Measurements from ENCODE around the gene CABP7. TPM values are rescaled to one million over a fixed set of nuclear protein-coding genes. Genes with fewer than 3 reads are reported as not detected.

The CABP7 gene
- total RNA-seq, 1 experiment from 2014 or later: not detected

DNA sequence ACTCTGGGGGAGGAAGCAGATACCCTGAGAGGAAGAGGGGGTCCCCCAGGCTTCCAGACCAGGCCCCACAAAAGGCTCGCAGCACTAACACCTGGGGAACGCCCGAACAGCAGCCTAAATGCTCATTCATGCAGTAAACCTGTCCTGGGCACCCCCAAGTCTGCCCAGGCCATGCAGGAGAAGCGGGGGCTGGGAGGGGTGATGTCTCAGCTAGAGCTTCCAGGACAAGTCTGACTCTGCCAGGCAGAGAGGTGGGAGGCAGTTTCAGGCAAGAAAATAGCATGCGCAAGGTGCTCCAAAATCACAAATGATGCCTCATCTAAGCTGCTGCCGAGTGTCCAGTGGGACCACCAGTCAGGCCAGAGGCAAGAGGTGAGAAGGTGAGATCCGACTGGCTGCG is 14.6 kb downstream of the CABP7 start:
- no peak overlapping the region for H3K4me3 ChIP-seq (ENCODE audit: low read depth, low read length, poor library complexity, severe bottlenecking)
- intact Hi-C loops (cut with micrococcal nuclease; ENCODE audit: unreplicated experiment): no loop called here
- no peak overlapping the region for H3K27ac ChIP-seq (ENCODE audit: low read depth, low read length, poor library complexity, severe bottlenecking)
- no peaks in the 10 kb centered on the region for H3K27me3 ChIP-seq (replicated peaks; ENCODE audit: insufficient read depth, low read depth, low read length, poor library complexity)
- H3K4me1 ChIP-seq (ENCODE audit: insufficient read depth, low read length, poor library complexity, severe bottlenecking): peaks cover 15% of the 10 kb centered on the region
- POLR2A ChIA-PET (ENCODE audit: low non-redundant PET): no interaction called here
- no peaks in the 10 kb centered on the region for H3K9me3 ChIP-seq (ENCODE audit: low read depth, low read length, poor library complexity, severe bottlenecking)
- DNase-seq (ENCODE audit: low spot score): no peak
- H3K36me3 ChIP-seq (ENCODE audit: insufficient read depth, low read length, poor library complexity, severe bottlenecking): no peaks in the 10 kb centered on the region
- TF ChIP-seq, protein P1, sequence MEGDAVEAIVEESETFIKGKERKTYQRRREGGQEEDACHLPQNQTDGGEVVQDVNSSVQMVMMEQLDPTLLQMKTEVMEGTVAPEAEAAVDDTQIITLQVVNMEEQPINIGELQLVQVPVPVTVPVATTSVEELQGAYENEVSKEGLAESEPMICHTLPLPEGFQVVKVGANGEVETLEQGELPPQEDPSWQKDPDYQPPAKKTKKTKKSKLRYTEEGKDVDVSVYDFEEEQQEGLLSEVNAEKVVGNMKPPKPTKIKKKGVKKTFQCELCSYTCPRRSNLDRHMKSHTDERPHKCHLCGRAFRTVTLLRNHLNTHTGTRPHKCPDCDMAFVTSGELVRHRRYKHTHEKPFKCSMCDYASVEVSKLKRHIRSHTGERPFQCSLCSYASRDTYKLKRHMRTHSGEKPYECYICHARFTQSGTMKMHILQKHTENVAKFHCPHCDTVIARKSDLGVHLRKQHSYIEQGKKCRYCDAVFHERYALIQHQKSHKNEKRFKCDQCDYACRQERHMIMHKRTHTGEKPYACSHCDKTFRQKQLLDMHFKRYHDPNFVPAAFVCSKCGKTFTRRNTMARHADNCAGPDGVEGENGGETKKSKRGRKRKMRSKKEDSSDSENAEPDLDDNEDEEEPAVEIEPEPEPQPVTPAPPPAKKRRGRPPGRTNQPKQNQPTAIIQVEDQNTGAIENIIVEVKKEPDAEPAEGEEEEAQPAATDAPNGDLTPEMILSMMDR (conservative IDR thresholded peaks at IDR 0.05; ENCODE audit: low read depth, low read length): no peak
- TF ChIP-seq EZH2 (IDR thresholded peaks at IDR 0.05; ENCODE audit: borderline replicate concordance, low read depth, low read length, poor library complexity, severe bottlenecking): no peak
- no TSS peak for BruUV-seq (replicated peaks)
- CTCF ChIA-PET: no interaction called here

DNA sequence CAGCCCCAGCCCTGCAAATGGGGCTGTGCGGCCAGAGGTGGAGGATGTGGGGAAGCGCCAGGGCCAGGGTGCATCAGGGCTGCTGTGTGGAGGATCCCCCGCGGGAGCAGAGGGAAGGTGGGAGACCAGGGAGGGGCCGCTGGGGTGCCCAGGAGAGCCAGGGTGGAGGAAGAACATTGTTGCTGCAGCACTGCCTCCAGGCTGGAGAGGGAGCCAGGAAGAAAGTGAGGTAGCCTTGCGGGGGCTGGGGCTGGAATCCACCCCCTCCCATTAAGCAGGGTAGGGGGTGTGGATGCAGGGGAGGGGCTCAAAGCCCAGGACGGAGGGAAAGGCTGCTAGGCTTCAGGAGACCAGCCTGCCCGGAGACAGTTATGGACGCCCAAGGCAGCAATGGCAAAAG is 15.0 kb downstream of the CABP7 start:
- ChIA-PET POLR2A (ENCODE audit: low non-redundant PET) (no interaction called here), CTCF (no interaction called here)
- intact Hi-C loops (cut with micrococcal nuclease; ENCODE audit: unreplicated experiment): no loop called here
- BruUV-seq (replicated peaks): no TSS peak
- Histone ChIP-seq H3K27ac (ENCODE audit: low read depth, low read length, poor library complexity, severe bottlenecking) (no peak overlapping the region), H3K27me3 (replicated peaks; ENCODE audit: insufficient read depth, low read depth, low read length, poor library complexity) (no peaks in the 10 kb centered on the region), H3K4me3 (ENCODE audit: low read depth, low read length, poor library complexity, severe bottlenecking) (no peak overlapping the region), H3K4me1 (ENCODE audit: insufficient read depth, low read length, poor library complexity, severe bottlenecking) (peaks cover 15% of the 10 kb centered on the region), H3K9me3 (ENCODE audit: low read depth, low read length, poor library complexity, severe bottlenecking) (no peaks in the 10 kb centered on the region), H3K36me3 (ENCODE audit: insufficient read depth, low read length, poor library complexity, severe bottlenecking) (no peaks in the 10 kb centered on the region)
- DNase-seq (ENCODE audit: low spot score): no peak
- no peak for TF ChIP-seq EZH2 (IDR thresholded peaks at IDR 0.05; ENCODE audit: borderline replicate concordance, low read depth, low read length, poor library complexity, severe bottlenecking)
- TF ChIP-seq, protein P1 (conservative IDR thresholded peaks at IDR 0.05; ENCODE audit: low read depth, low read length): no peak

DNA sequence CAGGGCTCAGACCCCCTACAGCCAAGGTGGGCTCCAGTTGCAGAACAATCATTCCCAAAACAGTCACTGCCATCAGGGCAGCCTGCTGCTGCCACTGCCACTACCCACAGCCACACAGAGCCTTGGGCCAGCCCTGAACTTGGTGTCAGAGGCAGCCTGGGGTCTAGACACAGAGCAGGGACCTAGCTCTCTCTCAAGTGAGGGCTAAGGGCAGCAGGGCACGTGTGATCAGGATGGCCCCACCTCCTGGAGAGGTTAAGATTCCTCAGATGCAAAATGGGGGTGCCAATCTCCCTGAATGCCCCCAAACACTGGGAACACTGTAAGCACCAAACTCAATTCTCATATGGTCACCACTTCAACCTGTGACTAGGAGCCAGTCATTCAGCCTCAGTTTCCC is 15.6 kb downstream of the CABP7 start:
- CTCF ChIA-PET: no interaction called here
- no peak overlapping the region for H3K27ac ChIP-seq (ENCODE audit: low read depth, low read length, poor library complexity, severe bottlenecking)
- H3K4me1 ChIP-seq (ENCODE audit: insufficient read depth, low read length, poor library complexity, severe bottlenecking): peaks cover 15% of the 10 kb centered on the region
- no peaks in the 10 kb centered on the region for H3K9me3 ChIP-seq (ENCODE audit: low read depth, low read length, poor library complexity, severe bottlenecking)
- intact Hi-C loops (cut with micrococcal nuclease; ENCODE audit: unreplicated experiment): no loop called here
- H3K27me3 ChIP-seq (replicated peaks; ENCODE audit: insufficient read depth, low read depth, low read length, poor library complexity): no peaks in the 10 kb centered on the region
- DNase-seq (ENCODE audit: low spot score): no peak
- TF ChIP-seq EZH2 (IDR thresholded peaks at IDR 0.05; ENCODE audit: borderline replicate concordance, low read depth, low read length, poor library complexity, severe bottlenecking): no peak
- TF ChIP-seq, protein P1 (conservative IDR thresholded peaks at IDR 0.05; ENCODE audit: low read depth, low read length): no peak
- BruUV-seq (replicated peaks): no TSS peak
- no peak overlapping the region for H3K4me3 ChIP-seq (ENCODE audit: low read depth, low read length, poor library complexity, severe bottlenecking)
- no peaks in the 10 kb centered on the region for H3K36me3 ChIP-seq (ENCODE audit: insufficient read depth, low read length, poor library complexity, severe bottlenecking)
- POLR2A ChIA-PET (ENCODE audit: low non-redundant PET): no interaction called here

All from A673 (cell line).